Keratinocyte (primary cell): ENCODE results near the gene SH3RF2.

Source experiments
- EZH2 ChIP-seq: IDR thresholded peaks from one replicate; pipeline ENCODE4 v1.6.1; 2012; ENCODE audit warnings: inconsistent platforms, mild to moderate bottlenecking, low read length, moderate library complexity
- TF ChIP-seq, protein P1 (sequence below), 3 experiments: IDR thresholded peaks in 1 of 3; conservative IDR thresholded peaks in 1 of 3; optimal IDR thresholded peaks in 1 of 3; 2 replicates in 2 of 3; 3 replicates in 1 of 3; pipeline versions ENCODE3 to v1.5.1; 2011; ENCODE audit warnings: low read length in 3 of 3, mild to moderate bottlenecking in 3 of 3, moderate library complexity in 2 of 3, control low read depth in 1 of 3, inconsistent platforms in 1 of 3; ENCODE audit not compliant: insufficient read depth in 2 of 3; ENCODE audit errors: extremely low read depth in 1 of 3

DNA sequence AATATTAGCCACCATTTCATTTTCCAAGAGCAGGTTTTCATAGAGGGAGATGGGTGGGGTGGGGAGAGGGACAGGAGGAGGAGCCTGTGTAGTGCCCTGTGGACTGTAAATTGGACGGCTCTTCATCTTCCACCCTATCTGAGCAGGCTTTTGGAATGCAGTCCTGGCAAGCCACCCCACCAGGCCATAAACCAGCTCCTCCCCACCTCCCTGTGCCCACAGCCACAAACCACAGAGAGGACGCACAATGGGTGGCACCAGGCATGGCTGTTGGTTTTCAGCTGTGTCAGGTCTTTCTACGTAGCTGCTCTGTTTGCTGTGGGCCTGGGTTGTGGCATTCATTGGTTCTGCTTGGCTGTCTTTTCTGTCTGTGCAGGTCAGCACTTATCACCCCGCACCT, 111.0 kb downstream of the SH3RF2 start:
- TF ChIP-seq, protein P1, sequence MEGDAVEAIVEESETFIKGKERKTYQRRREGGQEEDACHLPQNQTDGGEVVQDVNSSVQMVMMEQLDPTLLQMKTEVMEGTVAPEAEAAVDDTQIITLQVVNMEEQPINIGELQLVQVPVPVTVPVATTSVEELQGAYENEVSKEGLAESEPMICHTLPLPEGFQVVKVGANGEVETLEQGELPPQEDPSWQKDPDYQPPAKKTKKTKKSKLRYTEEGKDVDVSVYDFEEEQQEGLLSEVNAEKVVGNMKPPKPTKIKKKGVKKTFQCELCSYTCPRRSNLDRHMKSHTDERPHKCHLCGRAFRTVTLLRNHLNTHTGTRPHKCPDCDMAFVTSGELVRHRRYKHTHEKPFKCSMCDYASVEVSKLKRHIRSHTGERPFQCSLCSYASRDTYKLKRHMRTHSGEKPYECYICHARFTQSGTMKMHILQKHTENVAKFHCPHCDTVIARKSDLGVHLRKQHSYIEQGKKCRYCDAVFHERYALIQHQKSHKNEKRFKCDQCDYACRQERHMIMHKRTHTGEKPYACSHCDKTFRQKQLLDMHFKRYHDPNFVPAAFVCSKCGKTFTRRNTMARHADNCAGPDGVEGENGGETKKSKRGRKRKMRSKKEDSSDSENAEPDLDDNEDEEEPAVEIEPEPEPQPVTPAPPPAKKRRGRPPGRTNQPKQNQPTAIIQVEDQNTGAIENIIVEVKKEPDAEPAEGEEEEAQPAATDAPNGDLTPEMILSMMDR (optimal IDR thresholded peaks at IDR 0.05 in 1 of 3, IDR thresholded peaks at IDR 0.05 in 1 of 3, conservative IDR thresholded peaks at IDR 0.05 in 1 of 3; ENCODE audit: extremely low read depth in 1 of 3, insufficient read depth in 2 of 3, low read length in 3 of 3), result no peak
- no peak for TF ChIP-seq EZH2
